Activated CD4-positive, alpha-beta T cell treated with anti-CD3 and anti-CD28 coated beads, Interleukin-2, amount 10 ng/mL, durations not matched to agents 7 days and 5 days (primary cell): ENCODE data around the gene DESI1. TPM values are rescaled to one million over a fixed set of nuclear protein-coding genes. Genes with fewer than 3 reads are reported as not detected.
"Not testable (repeated sequence)": the region's sequence is repeated elsewhere in the genome, so short reads cannot be mapped to it uniquely, and the experiment has no call there.

ENCODE experiments used
- CTCF ChIA-PET: fragments of 350-600 bp; sonication (Branson Sonifier 250); formaldehyde crosslinking; loops from one replicate; lab custom pipeline; 2021; ENCODE audit warnings: antibody characterized with exemption; lab: Charles Lee
- POLR2A ChIA-PET: fragments of 350-600 bp; sonication (Branson Sonifier 250); formaldehyde crosslinking; loops from one replicate; lab custom pipeline; 2021; ENCODE audit warnings: antibody characterized with exemption; lab: Charles Lee
- DNase-seq: peaks from one replicate; pipeline ENCODE4 v3.0.0-alpha.2; 2020
- H3K27ac Mint-ChIP-seq: one replicate; pipeline ENCODE4 v1.8.0; 2021; ENCODE audit warnings: mild to moderate bottlenecking, moderate library complexity, mixed read lengths
- H3K27me3 Mint-ChIP-seq: one replicate; pipeline ENCODE4 v1.8.0; 2021; ENCODE audit warnings: mixed read lengths
- H3K36me3 Mint-ChIP-seq: one replicate; pipeline ENCODE4 v1.8.0; 2021; ENCODE audit warnings: low read depth, mixed read lengths
- H3K4me1 Mint-ChIP-seq: one replicate; pipeline ENCODE4 v1.8.0; 2021; ENCODE audit warnings: mixed read lengths
- H3K4me3 Mint-ChIP-seq: one replicate; pipeline ENCODE4 v1.8.0; 2021; ENCODE audit warnings: mild to moderate bottlenecking, moderate library complexity, mixed read lengths
- H3K9me3 Mint-ChIP-seq: one replicate; pipeline ENCODE4 v1.8.0; 2021; ENCODE audit warnings: mixed read lengths
- total RNA-seq, 2 experiments: library from RNA; stranded (reverse); gene quantifications; one replicate each; pipeline ENCODE4 v1.2.3, GENCODE V29; 2021

Gene DESI1
- total RNA-seq, 2 experiments from 2014 or later, result 30.8 to 32.5 TPM

DNA sequence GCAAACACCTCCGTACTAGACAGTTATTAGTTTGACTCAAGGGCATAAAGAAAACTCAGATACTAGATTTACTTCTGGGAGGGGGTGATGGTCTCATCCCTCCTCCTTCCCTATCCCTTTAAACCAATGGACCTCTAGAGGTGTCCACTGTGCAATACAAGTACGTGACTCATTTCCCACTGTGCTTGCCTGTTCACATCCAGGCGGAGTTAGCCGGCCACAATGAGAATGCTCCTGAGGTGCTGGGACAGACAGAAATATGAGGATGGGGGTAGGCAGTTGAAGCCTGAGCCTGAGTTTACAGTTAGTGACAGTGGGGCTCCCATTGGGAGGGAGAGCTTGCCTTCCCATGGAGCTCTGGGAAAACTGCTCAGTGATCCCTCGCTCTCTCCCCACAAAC, 22.8 kb downstream of the DESI1 start:
- ChIA-PET CTCF (interaction anchor here (0.5 to 1.7 kb wide), 8 partner anchors 9 to 189 kb away, joined by 3 to 7 read pairs (median 4); partner anchors contain the start of gene PMM1), POLR2A (no interaction called here)
- H3K27ac Mint-ChIP-seq, result no peak overlapping the region
- DNase-seq, result no peak
- no peaks in the 10 kb centered on the region for H3K27me3 Mint-ChIP-seq
- no peaks in the 10 kb centered on the region for H3K9me3 Mint-ChIP-seq
- H3K4me1 Mint-ChIP-seq, result peaks cover 14% of the 10 kb centered on the region
- H3K36me3 Mint-ChIP-seq, result peaks cover 19% of the 10 kb centered on the region
- H3K4me3 Mint-ChIP-seq, result no peak overlapping the region

DNA sequence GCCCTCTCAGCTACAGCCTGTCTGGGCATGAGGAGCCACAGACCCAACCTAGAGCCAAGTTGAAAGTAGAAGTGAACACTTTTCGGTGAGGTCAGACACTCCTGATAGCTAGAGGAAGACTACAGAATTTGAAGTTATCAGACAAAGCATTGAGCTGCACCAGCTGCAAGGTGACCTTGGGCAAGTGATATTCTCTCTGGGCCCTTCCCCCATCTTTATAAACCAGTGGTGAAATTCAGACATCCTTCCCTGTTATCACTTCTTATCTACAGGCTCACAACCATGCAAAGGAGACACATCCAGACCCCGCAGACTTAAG, 23.2 kb downstream of the DESI1 start:
- ChIA-PET CTCF (interaction anchor here (0.5 to 1.7 kb wide), 7 partner anchors 11 to 188 kb away, joined by 3 to 7 read pairs (median 4); no protein-coding TSS in a partner anchor), POLR2A (no interaction called here)
- no peak overlapping the region for H3K27ac Mint-ChIP-seq
- no peak overlapping the region for H3K4me3 Mint-ChIP-seq
- DNase-seq, result no peak
- H3K36me3 Mint-ChIP-seq, result peaks cover 15% of the 10 kb centered on the region
- peaks cover 9% of the 10 kb centered on the region for H3K4me1 Mint-ChIP-seq
- no peaks in the 10 kb centered on the region for H3K27me3 Mint-ChIP-seq
- no peaks in the 10 kb centered on the region for H3K9me3 Mint-ChIP-seq

DNA sequence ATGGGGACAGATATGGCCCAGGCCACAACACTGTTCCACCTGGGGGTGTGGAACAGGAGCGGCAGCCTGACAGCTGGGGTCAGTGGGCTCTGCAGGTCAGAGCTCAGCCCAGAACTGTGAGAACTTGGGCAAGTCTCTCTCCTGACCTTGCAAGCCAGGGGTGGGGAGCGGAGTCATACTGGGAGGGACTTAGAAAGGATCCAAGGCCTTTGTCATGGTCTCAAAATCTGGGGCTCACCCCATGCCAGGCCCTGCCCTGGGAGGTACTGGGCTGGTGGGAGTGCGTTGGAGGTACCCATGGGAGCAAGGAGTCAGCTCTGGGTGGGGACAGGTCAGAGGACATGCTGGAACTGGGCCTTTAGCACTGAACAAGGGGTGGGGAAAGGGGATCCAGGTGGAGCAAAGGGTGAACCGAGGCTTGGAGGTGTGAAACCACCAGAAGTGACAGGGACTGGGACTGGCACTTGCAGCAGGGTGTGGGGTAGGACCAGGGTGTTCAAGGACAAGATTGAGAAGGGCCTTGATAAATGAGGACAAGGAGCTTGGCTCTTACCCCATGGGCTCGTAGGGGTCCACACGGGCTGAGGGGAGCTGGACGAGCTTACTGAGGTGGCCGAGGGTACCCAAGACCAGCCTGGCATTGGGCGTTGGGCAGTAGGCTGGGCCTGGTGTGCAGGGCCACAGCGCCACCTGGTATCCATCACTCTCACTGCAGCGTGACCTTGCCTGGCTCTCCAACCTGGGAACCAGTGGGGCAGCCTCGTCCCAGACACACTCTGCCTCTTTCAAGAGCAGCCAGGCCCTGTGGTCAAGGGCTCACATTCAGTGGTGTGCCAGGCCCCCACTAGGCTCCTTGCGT, 23.8 kb downstream of the DESI1 start:
- ChIA-PET POLR2A (no interaction called here), CTCF (interaction anchor here (0.8 to 1.7 kb wide), 9 partner anchors 11 to 188 kb away, joined by 3 to 7 read pairs (median 3); no protein-coding TSS in a partner anchor)
- H3K36me3 Mint-ChIP-seq, result peaks cover 9% of the 10 kb centered on the region
- H3K9me3 Mint-ChIP-seq, result no peaks in the 10 kb centered on the region
- H3K4me3 Mint-ChIP-seq, result no peak overlapping the region
- DNase-seq, result peak; percentile 38
- peaks cover 6% of the 10 kb centered on the region for H3K4me1 Mint-ChIP-seq
- H3K27me3 Mint-ChIP-seq, result no peaks in the 10 kb centered on the region
- H3K27ac Mint-ChIP-seq, result peak overlapping the region; percentile 5

DNA sequence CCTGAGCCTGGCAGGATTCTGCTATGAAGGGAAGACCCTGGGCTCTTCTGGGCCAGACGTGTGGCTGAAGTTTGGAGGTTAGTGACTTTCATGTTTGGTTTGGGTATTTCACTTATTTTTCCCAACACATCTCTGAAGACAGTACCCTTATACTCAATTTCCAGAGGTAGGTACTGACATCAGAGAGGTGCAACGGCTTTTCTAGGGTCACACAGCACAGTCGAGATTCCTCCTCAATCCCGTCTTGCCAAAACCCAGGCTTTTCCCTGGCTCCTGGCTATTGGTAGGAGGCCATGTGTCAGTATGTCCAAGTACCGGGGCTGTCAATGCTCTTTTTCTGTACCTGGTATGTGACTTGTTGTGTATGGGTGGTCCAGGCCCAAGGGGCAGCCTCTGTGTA, 25.1 kb downstream of the DESI1 start:
- Mint-ChIP-seq H3K4me1 (peaks cover 5% of the 10 kb centered on the region), H3K9me3 (no peaks in the 10 kb centered on the region), H3K27me3 (no peaks in the 10 kb centered on the region), H3K4me3 (no peak overlapping the region), H3K27ac (no peak overlapping the region), H3K36me3 (peaks cover 4% of the 10 kb centered on the region)
- DNase-seq, result no peak
- CTCF ChIA-PET, result no interaction called here
- POLR2A ChIA-PET, result no interaction called here

DNA sequence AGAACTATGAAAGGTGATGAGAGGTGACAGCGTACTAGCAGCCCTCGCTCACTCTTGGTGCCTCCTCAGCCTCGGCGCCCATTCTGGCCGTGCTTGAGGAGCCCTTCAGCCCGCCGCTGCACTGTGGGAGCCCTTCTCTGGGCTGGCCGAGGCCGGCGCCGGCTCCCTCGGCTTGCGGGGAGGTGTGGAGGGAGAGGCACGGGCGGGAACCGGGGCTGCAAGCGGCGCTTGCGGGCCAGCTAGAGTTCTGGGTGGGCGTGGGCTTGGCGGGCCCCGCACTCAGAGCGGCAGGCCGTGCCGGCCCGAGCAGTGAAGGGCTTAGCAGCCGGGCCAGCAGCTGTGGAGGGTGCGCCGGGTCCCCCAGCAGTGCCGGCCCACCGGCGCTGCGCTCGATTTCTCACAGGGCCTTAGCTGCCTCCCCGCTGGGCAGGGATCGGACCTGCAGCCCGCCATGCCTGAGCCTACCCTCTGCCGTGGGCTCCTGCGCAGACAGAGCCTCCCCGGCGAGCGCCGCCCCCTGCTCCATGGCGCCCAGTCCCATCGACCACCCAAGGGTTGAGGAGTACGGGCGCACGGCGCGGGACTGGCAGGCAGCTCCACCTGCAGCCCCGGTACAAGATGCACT, 27.4 kb downstream of the DESI1 start:
- POLR2A ChIA-PET, H3K27me3 Mint-ChIP-seq, H3K36me3 Mint-ChIP-seq, H3K27ac Mint-ChIP-seq, H3K9me3 Mint-ChIP-seq, H3K4me3 Mint-ChIP-seq, DNase-seq: not testable (repeated sequence)
- CTCF ChIA-PET, result interaction anchor here (1.4 kb wide), 1 partner anchor 24 kb away, joined by 3 read pairs; no protein-coding TSS in a partner anchor
- H3K4me1 Mint-ChIP-seq, result peaks cover 19% of the 10 kb centered on the region

DNA sequence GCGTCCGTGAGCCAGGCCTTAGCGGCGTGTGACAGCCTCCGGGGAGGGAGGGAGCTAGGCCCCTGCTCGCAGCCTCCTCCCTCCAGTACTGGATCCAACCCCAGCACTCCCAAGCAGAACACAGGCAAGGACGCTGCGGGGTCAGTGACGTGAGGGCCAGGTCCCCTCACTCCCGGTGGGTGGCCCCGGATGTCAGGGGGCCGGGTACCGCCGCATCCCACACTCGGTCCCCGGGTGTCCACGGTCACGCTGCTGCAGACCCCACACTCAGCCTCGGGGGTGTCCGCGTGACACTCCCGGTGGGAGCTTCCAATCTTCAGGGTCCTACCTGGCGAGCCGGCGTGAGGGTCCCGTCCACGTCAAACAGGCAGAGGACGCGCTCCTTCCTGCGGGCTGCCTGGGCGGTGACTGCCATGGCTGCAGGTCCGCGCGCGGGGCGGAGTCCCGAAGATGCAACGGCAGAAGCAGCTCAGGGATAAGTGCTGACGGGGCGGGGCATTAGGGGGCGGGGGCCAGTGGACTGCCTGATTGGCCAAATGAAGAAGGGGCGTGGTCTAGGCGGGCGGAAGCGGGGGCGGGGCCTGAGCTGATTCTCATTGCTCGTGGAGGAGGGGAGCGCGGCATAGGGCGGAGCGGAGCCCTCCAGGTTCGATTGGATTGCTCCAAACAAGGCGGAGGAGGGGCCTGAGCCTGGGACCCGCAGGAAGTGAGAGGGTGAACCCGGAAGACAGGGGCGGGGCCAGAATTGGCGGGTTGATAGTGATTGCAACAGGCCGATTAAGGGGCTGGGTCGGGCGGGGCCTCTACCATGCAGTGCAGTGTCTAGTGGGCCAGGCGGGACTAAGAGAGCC, 31.2 kb downstream of the DESI1 start, which contains the start of gene PMM1:
PMM1 (minus strand) TSS at position 450 of the 851 bp plus-strand sequence; CDS start at position 415, 35 bp downstream.
- DNase-seq, result peak; percentile 100
- Mint-ChIP-seq H3K4me1 (peaks cover 30% of the 10 kb centered on the region), H3K27ac (peak within 1 kb of the TSS; percentile 92), H3K4me3 (peak within 1 kb of the TSS; percentile 89), H3K36me3 (peaks cover 7% of the 10 kb centered on the region), H3K9me3 (no peaks in the 10 kb centered on the region), H3K27me3 (no peaks in the 10 kb centered on the region)
- ChIA-PET POLR2A (interaction anchor here (0.9 to 1.9 kb wide), 2 partner anchors 15 to 31 kb away, joined by 4 to 8 read pairs; partner anchors contain the start of genes DESI1 and XRCC6), CTCF (interaction anchor here (0.6 to 2.1 kb wide), 10 partner anchors 9 to 186 kb away, joined by 3 to 10 read pairs (median 4); no protein-coding TSS in a partner anchor)

DNA sequence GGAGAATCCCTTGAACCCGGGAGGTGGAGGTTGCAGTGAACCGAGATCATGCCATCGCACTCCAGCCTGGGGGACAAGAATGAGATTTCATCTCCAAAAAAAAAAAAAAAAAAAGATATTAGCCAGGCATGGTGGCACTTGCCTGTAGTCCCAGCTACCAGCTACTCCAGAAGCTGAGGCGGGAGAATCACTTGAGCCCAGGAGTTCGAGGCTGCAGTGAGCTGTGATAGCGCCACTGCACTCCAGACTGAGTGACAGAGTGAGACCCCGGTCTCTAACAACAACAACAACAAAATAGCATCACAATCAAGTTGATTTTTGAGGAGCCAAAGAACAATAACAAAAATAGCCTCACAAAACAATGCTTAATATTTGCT, 33.5 kb downstream of the DESI1 start:
- peaks cover 31% of the 10 kb centered on the region for H3K4me1 Mint-ChIP-seq
- ChIA-PET POLR2A (no interaction called here), CTCF (interaction anchor here (0.7 kb wide), 1 partner anchor 545 kb away, joined by 3 read pairs; no protein-coding TSS in a partner anchor)
- no peaks in the 10 kb centered on the region for H3K27me3 Mint-ChIP-seq
- no peak overlapping the region for H3K4me3 Mint-ChIP-seq
- H3K9me3 Mint-ChIP-seq, result no peaks in the 10 kb centered on the region
- no peak for DNase-seq
- peaks cover 12% of the 10 kb centered on the region for H3K36me3 Mint-ChIP-seq
- no peak overlapping the region for H3K27ac Mint-ChIP-seq

DNA sequence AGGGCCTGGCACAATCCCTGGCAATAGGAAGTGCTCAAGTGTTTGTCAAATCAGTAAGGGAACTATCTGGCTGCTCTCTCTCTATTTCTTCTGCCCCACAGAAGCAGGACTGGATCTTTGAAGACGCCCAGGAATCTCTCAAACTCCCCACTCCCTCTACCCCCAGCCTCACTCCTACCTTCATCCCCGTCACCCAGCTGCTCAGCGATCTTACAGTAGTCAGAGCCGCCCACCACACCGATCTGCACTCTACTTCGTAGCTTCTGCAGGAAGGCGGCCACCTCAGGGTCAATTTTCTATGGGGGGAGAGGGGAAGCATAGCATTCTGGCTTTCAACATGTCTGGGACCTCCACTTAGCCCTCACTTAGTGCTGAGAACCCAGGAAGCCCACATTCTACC, 34.9 kb downstream of the DESI1 start:
- no peaks in the 10 kb centered on the region for H3K9me3 Mint-ChIP-seq
- H3K36me3 Mint-ChIP-seq, result peaks cover 14% of the 10 kb centered on the region
- CTCF ChIA-PET, result interaction anchor here (0.7 kb wide), 1 partner anchor 63 kb away, joined by 3 read pairs; no protein-coding TSS in a partner anchor
- no peak for DNase-seq
- peak overlapping the region; percentile 5 for H3K27ac Mint-ChIP-seq
- POLR2A ChIA-PET, result no interaction called here
- peaks cover 35% of the 10 kb centered on the region for H3K4me1 Mint-ChIP-seq
- no peak overlapping the region for H3K4me3 Mint-ChIP-seq
- H3K27me3 Mint-ChIP-seq, result no peaks in the 10 kb centered on the region

DNA sequence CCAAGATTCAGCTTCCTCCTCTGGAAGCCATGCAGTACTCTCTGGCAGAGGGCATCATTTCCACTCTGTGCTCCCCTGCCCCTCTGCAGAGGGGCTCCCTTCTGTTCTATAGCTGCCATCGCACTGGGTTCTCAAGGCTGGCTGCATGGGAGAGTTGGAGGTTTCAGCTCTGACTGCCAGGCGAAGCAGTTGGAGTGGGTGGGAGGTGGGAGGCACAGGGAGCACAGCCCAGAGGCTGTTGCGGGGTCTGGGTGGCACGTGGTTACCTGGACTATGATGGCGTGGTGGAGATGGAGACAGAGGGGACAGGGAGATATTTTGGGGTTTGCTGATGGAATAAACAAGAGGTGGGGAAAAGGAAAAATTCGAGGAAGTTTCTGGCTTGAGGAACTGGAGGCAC, 36.0 kb downstream of the DESI1 start:
- Mint-ChIP-seq H3K9me3 (no peaks in the 10 kb centered on the region), H3K4me1 (peaks cover 39% of the 10 kb centered on the region), H3K36me3 (peaks cover 20% of the 10 kb centered on the region), H3K27ac (no peak overlapping the region), H3K27me3 (no peaks in the 10 kb centered on the region), H3K4me3 (no peak overlapping the region)
- DNase-seq, result no peak
- ChIA-PET CTCF (no interaction called here), POLR2A (no interaction called here)

DNA sequence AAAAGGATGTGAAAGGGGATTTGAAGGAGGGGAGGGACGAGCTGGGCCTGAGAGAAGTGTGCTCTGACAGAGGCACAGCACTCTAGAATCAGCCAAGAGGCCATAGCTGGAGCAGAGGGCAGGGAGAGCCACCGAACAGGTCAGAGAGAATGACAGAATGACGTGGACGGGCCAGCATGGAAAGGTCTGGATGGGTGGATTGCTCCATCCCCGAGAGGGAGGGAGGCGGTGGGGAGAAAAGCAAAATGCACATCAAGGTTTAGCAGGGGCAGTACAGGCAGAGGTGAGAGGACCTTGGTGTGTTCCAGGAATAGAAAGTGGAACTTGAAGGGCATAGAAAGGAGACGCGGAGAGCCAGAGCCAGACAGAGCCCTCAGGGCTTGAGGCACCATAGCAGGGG, 38.1 kb downstream of the DESI1 start:
- Mint-ChIP-seq H3K9me3 (no peaks in the 10 kb centered on the region), H3K4me1 (peaks cover 20% of the 10 kb centered on the region), H3K36me3 (peaks cover 27% of the 10 kb centered on the region), H3K27ac (no peak overlapping the region), H3K4me3 (no peak overlapping the region), H3K27me3 (no peaks in the 10 kb centered on the region)
- DNase-seq, result no peak
- CTCF ChIA-PET, result interaction anchor here (1.2 to 1.5 kb wide), 2 partner anchors 20 to 39 kb away, joined by 3 to 4 read pairs; partner anchors contain the start of gene POLR3H
- POLR2A ChIA-PET, result interaction anchor here (0.6 kb wide), 1 partner anchor 15 kb away, joined by 4 read pairs; no protein-coding TSS in a partner anchor

DNA sequence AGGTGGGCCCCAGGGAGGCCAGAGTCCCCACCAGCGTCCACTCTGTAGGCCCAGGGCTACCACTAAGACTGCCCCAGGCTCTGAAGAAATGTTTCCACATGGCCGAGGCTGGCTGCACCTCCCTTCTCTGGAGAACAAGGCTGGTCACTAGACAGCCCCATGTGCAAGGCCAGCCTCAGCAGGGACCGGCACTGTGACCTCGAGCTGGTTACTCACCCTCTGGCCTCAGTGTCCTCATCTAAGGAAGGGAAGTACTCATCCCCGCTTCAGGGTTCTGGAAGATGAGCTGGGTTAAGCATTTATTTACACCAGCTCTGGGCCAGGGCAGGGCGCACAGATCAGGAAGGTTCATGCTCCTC, 40.9 kb downstream of the DESI1 start:
- DNase-seq, result no peak
- ChIA-PET POLR2A (no interaction called here), CTCF (interaction anchor here (1.6 kb wide), 1 partner anchor 10 kb away, joined by 5 read pairs; no protein-coding TSS in a partner anchor)
- no peaks in the 10 kb centered on the region for H3K27me3 Mint-ChIP-seq
- H3K4me1 Mint-ChIP-seq, result peaks cover 16% of the 10 kb centered on the region
- H3K27ac Mint-ChIP-seq, result peak overlapping the region; percentile 66
- no peaks in the 10 kb centered on the region for H3K9me3 Mint-ChIP-seq
- H3K36me3 Mint-ChIP-seq, result peaks cover 28% of the 10 kb centered on the region
- no peak overlapping the region for H3K4me3 Mint-ChIP-seq
